HL-60 (cell line): ENCODE results near the gene NCKAP5L.

ENCODE experiments used
- DNase-seq, 2 experiments: peaks; one replicate each; pipeline ENCODE4 v3.0.0-alpha.2; 2010 to 2020; ENCODE audit warnings: low read depth in 1 of 2, low spot score in 1 of 2
- H3K27ac ChIP-seq: fragments of 250-450 bp; sonication (Bioruptor Pico); replicated peaks from 2 replicates; pipeline ENCODE4 v1.5.1; 2020; ENCODE audit warnings: mild to moderate bottlenecking, moderate library complexity
- H3K27me3 ChIP-seq: fragments of 250-450 bp; sonication (Bioruptor Pico); 2 replicates; pipeline ENCODE4 v1.5.1; 2021; ENCODE audit warnings: mild to moderate bottlenecking, moderate library complexity; ENCODE audit not compliant: insufficient read depth, poor library complexity, severe bottlenecking
- H3K4me3 ChIP-seq: replicated peaks from 2 replicates; pipeline ENCODE4 v1.5.1; 2011; ENCODE audit warnings: mild to moderate bottlenecking, control low read depth, low read length; ENCODE audit not compliant: insufficient read depth
- CTCF ChIP-seq: IDR thresholded peaks from one replicate; pipeline ENCODE4 v1.5.1; 2011; ENCODE audit warnings: low read length, control low read depth, inconsistent platforms; ENCODE audit not compliant: insufficient read depth
- GABPA ChIP-seq: IDR thresholded peaks from 2 replicates; pipeline ENCODE4 v1.6.1; 2012; ENCODE audit warnings: low read depth
- POLR2AphosphoS5 ChIP-seq: IDR thresholded peaks from 2 replicates; pipeline ENCODE4 v1.6.1; 2012; ENCODE audit warnings: low read depth
- REST ChIP-seq: IDR thresholded peaks from 2 replicates; pipeline ENCODE4 v1.6.1; 2012; ENCODE audit warnings: low read depth; ENCODE audit not compliant: insufficient replicate concordance
- SPI1 ChIP-seq: IDR thresholded peaks from 2 replicates; pipeline ENCODE4 v1.6.1; 2012; ENCODE audit warnings: low read depth, mild to moderate bottlenecking, borderline replicate concordance

NCKAP5L gene

GRCh38 chr12:49818241-49818895 is 9.8 kb downstream of the NCKAP5L start:
- Histone ChIP-seq H3K4me3 (no peak overlapping the region), H3K27ac (no peak overlapping the region), H3K27me3 (no peaks in the 10 kb centered on the region)
- peak in 1 of 2 experiments; percentile 11 for DNase-seq
- TF ChIP-seq CTCF (no peak), GABPA (no peak), POLR2AphosphoS5 (no peak), SPI1 (no peak), REST (no peak)

- TF ChIP-seq REST (no peak), SPI1 (no peak), POLR2AphosphoS5 (no peak), GABPA (no peak)
These were observed 15.1 kb downstream of the NCKAP5L start for GRCh38 chr12:49813131-49813530.

GRCh38 chr12:49811961-49812401 is 16.2 kb downstream of the NCKAP5L start:
- no peak overlapping the region for H3K27ac ChIP-seq
- no peak for DNase-seq
- no peak overlapping the region for H3K4me3 ChIP-seq
- no peak for TF ChIP-seq CTCF
- no peak for TF ChIP-seq POLR2AphosphoS5
- no peak for TF ChIP-seq REST
- TF ChIP-seq GABPA: no peak
- no peak for TF ChIP-seq SPI1
- H3K27me3 ChIP-seq: no peaks in the 10 kb centered on the region

More at GRCh38 chr12:49813131-49813530, 15.1 kb downstream of the NCKAP5L start:
- no peaks in the 10 kb centered on the region for H3K27me3 ChIP-seq
- no peak overlapping the region for H3K4me3 ChIP-seq
- DNase-seq: no peak
- H3K27ac ChIP-seq: no peak overlapping the region
